HG03439 (cell line): Measurements from ENCODE around the gene COL23A1.

Experiments
- ATAC-seq: cut with Tn5 transposase; IDR thresholded peaks from one replicate; pipeline ENCODE4 v1.9.1; 2021; ENCODE audit warnings: mild to moderate bottlenecking, moderate library complexity; ENCODE audit not compliant: unreplicated experiment

The COL23A1 gene

DNA sequence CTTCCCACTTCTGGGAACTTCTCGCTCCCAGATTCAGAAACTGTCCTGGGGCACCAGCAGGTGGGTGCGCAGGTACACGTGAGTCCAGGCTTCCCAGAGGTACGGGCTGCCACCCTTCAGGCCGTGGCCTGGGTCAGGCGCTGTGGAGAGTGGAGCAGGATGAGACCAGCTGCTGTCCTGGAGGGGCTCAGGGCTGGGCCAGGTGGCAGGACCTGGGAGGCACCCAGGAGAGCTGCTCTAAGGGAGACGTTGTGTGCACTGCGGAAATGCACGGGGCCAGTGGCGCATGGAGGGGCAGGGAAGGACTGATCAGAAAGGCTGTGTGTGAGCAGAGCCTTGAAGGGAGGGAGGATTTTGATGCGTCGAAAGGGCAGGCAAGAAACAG lies 222.5 kb downstream of the COL23A1 start:
- ATAC-seq: no peak

- no peak for ATAC-seq
Measured at GRCh38 chr5:178366998-178367735, 223.0 kb downstream of the COL23A1 start.

GRCh38 chr5:178365501-178366440 lies 224.4 kb downstream of the COL23A1 start:
- ATAC-seq: no peak

GRCh38 chr5:178364326-178364675 lies 225.9 kb downstream of the COL23A1 start:
- no peak for ATAC-seq

DNA sequence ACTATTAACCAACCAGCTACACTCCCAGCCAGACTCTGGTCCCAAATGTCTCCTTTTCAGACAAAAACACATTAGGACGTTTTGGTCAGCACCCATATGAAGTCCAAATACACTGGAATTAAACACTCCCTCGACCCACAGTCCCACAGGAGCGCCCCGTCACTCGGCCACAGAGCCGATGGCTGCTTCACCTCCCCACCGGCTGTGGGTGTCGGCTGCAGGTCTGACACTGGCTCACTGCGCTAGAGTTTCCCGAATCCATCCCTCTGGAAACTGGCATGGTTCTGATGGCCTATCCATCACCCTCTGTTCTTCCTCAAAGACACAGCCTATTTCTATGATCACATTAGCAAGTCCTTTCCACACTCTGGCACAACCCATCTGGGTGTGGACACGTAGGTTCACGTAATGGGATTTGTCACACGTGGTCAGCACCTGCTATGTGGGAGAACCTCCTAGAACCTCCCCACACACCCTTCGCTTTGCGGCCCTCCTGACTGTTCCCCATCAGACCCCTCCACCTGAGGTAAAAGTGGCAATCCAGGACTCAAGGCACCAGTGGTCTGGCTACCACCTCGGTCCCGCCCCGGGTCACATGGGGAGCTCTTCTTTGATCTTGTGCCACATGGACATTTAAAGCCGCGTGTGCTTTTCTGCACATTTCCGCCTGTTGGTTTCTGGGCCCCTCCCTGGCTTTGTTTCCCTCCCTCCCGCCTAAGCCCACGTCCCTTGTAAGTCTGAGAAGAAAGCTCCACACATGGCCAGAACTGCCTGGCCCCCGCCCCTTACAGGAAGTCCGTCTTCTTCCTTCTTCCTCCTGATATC lies 226.5 kb downstream of the COL23A1 start:
- ATAC-seq: no peak

- no peak for ATAC-seq
Measured at GRCh38 chr5:178361657-178362445, 228.3 kb downstream of the COL23A1 start.

DNA sequence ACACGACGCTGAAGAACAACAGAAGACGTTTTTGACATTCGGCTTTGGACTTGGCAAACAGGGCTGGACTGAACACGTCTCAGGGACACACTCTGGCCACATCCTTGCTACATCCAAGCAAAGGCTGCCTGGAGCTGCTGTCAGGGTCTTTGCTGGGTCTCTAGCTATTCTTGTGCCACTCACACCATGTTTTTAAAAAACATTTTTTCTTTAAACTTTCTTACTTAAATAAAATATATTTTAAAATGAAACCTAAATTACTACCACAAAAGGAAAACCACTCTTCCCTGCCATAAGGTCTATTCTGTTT lies 229.3 kb downstream of the COL23A1 start:
- no peak for ATAC-seq

- no peak for ATAC-seq
Measured at GRCh38 chr5:178360222-178360925, 229.8 kb downstream of the COL23A1 start.

GRCh38 chr5:178359738-178360137 lies 230.5 kb downstream of the COL23A1 start:
- no peak for ATAC-seq

DNA sequence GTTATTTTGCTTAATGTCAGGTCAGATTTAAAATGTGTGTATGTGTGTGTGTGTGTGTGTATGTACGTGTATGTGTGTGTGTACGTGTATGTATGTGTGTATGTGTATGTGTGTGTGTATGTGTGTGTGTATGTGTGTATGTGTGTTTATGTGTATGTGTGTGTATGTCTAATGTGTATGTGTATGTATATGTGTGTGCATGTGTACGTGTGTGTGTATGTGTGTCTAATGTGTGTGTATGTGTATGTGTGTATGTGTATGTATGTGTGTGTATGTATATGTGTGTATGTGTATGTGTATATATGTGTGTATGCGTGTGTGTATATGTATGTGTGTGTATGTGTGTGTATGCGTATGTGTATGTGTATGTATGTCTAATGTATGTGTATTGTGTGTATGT lies 232.5 kb downstream of the COL23A1 start:
- no peak for ATAC-seq

- no peak for ATAC-seq
Measured at GRCh38 chr5:178357121-178357521, 233.1 kb downstream of the COL23A1 start.

- ATAC-seq: no peak
Measured at GRCh38 chr5:178356431-178356872, 233.7 kb downstream of the COL23A1 start.

DNA sequence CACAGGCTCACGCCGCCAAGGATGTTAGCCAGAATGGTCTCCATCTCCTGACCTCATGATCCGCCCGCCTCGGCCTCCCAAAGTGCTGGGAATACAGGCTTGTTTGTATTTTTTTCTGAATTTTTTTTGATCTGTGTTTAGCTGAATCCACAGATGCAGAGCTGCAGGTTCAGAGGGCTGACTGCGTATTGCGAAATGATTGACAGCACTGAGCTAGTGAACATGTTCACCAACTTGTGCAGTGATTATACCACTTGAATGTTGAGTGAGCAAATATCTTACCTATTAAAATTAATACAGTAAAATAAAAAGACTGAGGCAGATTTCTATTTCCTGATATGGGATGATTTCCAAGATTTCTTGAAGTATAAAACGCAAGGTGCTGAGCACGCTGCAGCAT lies 234.5 kb downstream of the COL23A1 start:
- ATAC-seq: no peak

DNA sequence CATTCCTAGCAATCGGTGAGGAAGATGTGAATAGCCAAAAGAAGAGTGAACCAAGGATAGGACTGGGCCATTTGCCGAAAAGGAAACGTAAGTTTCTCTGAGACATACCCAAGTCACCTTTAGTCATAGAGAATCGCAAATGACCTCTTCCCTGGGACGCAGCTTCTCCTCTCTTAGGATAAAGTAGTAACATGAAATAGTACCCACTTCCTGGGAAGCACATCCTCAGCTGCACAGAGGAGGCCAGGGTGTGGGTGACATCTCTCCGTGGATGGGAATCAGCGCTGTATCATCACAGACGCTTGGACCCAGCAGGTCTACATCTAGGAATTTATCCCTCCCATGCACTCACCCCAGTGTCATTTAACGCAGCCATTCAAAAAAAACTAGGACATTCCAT lies 236.7 kb downstream of the COL23A1 start:
- ATAC-seq: no peak

DNA sequence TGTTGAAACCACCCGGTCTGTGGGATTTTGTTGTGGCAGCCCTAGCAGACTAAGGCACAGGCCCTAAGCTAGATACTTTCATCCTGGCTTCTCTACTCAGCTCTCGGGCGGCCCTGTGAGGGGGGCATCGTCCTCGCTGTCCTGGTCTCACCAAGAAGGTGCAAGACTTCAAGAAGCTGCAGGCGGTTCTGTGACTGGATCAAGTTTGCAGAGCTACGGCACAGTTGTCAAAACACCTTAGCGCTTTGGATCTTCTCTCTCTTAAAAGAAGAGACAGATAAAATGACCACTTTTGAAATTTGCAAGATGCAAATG lies 238.2 kb downstream of the COL23A1 start:
- no peak for ATAC-seq

DNA sequence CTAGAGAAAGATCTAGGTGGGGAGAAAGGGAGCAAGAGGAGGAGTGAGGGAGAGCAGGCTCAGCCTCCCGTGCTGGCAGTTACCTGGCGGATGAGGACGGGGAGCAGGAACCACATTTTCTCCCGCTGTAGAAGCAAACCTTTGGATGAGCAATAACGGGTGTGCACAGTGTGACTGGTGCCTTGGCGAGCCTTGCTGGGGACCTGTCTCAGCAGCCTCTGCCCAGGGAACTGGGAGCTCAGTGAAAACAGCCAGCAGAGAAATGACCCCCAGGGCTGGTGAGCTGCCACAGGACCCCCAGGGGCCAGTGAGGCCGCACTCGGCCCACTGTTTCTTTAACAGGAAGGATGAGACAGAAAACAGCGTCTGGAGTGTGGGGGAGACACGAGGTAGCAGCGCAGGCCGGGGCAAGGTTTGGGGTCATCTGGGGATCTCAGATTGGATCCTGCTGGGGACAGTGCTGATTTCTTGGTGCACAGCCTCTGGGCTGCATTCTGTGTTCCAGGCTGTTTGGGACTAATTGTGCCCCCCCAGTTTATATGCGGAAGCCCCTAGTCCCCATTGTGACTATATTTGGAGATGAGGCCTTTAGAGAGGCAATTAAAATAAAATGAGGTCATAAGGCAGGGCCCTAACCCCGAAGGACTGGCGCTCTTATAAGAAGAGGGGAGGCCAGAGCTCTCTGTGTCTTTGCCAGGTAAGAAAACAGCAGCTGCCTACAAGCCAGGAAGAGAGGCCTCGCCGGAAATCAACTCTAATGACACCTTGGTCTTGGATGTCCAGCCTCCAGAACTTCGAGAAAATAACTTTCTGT lies 238.8 kb downstream of the COL23A1 start:
- no peak for ATAC-seq

DNA sequence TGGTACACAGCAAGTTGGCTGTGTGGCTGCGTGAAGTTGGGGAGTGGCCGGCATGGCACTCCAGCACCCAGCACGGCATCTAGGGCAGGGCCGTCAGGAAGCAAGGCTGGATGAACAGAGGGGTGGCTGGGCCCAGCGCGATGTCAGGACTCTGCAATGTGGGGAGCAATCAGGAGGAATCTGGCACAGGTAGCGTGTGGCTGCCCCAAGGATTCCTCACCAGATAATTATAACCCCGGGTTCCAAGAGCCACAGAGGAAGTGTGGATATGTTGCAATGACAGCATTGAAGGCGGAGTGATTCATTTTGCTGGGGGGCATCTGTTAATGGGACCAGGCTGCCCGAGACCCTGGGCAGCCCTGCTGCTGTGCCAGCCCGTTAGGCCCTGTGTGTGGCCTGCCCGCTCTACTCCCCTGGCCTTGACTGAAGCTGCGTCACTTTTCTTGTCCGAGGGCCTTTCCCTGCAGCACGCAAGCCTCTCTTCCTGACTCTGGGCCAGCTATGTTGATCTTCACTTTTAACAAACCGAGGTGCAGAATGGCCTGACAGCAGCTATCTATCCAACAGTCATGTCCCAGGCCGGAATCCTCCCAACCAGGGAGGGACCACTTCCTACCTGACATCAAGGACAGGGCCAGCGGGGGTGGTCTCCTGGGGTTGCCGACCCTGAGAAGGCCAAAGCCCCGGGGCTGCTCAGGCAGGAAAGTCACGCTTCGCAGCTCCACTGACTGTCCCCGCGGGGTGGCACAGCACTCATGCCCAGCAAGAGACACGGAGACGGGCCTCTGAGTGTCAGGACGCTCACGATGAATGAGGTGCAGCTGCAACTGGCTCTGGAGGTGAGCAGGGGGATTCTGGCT lies 239.6 kb downstream of the COL23A1 start:
- no peak for ATAC-seq

DNA sequence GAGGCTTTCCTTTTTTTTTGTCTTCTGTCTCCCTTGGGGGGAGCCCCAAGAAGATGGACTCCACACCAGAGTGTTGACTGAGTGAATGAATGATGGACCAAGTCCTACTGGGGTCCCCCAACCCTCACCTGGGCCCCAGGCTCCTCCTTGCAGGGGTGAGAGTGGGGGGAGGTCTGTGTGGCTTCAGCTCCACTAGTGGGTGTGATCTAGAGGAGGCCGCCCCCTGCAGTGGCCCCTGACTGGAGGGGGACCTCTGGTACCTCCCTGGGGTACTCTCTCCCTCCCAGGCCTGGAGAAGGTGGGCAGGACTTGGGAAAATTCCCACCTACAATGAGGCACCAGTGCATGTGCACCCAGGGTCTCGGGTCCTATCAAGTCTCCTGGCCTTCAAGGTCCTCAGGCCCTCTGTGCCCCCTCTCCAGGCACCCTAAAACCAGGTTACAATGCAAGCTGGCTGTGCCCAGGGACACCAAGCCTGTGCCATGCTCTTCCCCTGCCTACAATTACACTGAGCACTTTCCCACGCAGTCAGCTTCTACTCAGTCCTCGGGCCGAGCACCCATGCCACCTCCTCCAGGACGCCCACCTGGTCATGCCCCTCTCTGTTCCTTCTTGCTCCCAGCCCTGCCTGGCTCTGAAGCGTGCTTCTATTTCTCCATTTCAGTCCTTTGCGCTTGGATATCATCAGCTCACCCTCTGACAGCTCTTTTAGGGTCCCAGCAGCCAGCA lies 240.4 kb downstream of the COL23A1 start:
- no peak for ATAC-seq
